Measurements from ENCODE around the gene TOP2A. TPM values are rescaled to one million over a fixed set of nuclear protein-coding genes. Genes with fewer than 3 reads are reported as not detected.

Gene TOP2A, protein sequence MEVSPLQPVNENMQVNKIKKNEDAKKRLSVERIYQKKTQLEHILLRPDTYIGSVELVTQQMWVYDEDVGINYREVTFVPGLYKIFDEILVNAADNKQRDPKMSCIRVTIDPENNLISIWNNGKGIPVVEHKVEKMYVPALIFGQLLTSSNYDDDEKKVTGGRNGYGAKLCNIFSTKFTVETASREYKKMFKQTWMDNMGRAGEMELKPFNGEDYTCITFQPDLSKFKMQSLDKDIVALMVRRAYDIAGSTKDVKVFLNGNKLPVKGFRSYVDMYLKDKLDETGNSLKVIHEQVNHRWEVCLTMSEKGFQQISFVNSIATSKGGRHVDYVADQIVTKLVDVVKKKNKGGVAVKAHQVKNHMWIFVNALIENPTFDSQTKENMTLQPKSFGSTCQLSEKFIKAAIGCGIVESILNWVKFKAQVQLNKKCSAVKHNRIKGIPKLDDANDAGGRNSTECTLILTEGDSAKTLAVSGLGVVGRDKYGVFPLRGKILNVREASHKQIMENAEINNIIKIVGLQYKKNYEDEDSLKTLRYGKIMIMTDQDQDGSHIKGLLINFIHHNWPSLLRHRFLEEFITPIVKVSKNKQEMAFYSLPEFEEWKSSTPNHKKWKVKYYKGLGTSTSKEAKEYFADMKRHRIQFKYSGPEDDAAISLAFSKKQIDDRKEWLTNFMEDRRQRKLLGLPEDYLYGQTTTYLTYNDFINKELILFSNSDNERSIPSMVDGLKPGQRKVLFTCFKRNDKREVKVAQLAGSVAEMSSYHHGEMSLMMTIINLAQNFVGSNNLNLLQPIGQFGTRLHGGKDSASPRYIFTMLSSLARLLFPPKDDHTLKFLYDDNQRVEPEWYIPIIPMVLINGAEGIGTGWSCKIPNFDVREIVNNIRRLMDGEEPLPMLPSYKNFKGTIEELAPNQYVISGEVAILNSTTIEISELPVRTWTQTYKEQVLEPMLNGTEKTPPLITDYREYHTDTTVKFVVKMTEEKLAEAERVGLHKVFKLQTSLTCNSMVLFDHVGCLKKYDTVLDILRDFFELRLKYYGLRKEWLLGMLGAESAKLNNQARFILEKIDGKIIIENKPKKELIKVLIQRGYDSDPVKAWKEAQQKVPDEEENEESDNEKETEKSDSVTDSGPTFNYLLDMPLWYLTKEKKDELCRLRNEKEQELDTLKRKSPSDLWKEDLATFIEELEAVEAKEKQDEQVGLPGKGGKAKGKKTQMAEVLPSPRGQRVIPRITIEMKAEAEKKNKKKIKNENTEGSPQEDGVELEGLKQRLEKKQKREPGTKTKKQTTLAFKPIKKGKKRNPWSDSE (N-terminal part only)
- polyA plus RNA-seq: under 1 TPM; 0.34 to 0.58 (median 0.40) TPM

DNA sequence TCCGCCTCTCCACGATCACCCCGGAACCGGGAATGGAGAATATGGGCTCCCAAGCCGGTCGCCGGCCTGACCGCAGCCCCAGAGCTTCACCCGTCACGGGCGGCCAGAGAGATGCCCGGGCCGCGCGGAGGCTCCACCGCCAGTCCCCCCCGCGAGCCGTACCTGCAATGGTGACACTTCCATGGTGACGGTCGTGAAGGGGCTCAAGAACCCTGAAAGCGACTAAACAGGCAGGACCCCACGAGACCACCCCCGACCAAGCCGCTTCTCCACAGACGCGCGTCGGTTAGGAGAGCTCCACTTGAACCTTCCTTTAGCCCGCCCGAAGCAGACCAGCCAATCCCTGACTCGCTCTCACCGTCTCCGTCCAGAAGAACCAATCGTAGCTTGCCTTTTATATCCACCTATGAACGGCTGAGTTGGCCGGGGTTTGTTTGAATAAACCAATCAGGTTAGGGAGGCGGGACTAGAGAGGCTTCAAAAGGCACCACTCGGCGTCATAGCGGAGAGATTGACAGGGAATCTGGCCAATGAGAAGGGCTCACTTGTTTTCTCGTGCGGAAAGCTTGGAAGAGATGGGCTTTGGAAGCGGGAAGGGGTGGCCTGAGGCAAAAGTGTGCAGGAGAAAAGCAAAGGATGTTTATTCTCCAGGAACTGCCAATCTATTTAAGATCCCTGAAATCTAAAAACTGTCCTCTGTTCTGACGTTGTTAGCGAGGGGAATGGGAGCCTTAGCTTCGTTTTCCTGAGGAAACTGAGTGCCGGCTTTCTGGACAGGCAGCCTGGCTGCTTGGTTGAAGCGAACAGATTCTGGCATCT, at the start of gene TOP2A:
TSS of gene TOP2A (minus strand) at position 288 of the 819 bp plus-strand sequence. CDS start at position 183, 105 bp downstream.
- H3K27ac ChIP-seq (ENCODE audit: low read depth, low read length): no peak within 1 kb of the TSS
- WGBS, 3 donors: 0 to 1% (median 0%) methylated on average over 49 of the region's 49 CpGs

DNA sequence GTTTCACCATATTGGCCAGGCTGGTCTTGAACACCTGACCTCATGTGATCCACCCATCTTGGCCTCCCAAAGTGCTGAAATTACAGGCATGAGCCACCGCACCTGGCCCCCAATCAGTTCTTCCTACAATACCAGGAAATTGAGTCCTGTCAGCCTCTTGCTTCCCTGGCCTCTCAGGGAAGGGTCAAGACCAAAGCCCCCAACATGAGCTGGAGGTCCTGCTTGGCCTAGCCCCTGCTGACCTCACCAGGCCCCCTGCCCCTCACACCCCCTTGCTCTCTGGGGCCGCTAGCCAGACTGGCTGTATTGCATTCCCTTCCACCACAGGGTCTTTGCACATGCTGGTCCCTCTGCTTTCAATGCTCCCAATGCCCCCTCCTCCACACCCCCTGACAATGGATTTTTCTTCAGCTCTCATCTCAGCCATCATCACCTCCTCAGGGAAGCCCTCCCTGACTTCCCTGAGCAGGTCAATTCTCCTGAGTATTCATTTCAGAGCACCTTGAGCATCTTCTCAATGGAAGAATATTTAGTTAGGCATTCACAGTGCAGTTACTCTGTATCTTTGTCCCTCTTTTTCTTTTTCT, 49.7 kb upstream of the TOP2A start:
- H3K27ac ChIP-seq (ENCODE audit: low read depth, low read length): no peak overlapping the region
- WGBS, 3 donors: 90 to 93% (median 92%) methylated on average over 2 of the region's 2 CpGs

DNA sequence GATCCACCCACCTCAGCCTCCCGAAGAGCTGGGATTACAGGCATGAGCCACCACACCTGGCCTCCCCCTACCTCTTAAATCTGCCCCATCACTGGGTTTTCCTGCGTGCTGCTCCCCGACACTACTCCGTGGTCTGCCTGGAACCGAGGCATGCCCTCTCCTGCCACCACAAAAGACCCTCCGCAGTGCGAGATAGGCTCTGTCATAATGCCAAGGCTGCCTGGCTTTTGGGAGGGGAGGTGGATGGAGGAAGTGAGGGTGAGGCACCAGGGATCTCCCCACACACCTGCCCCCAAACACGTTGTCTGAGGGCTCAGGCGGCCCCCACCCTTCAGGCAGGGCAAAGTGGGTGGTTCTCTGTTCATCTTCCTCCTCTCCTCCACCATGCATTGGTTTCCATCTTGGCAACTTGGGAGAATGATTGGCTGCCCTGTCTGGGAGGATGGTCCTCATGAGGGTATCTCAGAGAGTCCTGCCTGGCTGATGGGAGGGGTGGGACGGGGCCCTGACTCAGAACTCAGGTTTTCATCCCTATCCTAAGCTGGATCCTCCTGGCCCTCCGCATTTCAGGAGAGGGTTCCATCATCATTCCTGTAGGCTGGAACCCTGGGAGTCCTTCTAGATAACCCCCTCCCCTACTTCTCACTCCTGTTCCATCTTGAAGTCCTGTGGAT, 48.7 kb upstream of the TOP2A start:
- no peak overlapping the region for H3K27ac ChIP-seq (ENCODE audit: low read depth, low read length)
- 71 to 76% (median 73%) methylated on average over 11 of the region's 11 CpGs for WGBS, 3 donors

DNA sequence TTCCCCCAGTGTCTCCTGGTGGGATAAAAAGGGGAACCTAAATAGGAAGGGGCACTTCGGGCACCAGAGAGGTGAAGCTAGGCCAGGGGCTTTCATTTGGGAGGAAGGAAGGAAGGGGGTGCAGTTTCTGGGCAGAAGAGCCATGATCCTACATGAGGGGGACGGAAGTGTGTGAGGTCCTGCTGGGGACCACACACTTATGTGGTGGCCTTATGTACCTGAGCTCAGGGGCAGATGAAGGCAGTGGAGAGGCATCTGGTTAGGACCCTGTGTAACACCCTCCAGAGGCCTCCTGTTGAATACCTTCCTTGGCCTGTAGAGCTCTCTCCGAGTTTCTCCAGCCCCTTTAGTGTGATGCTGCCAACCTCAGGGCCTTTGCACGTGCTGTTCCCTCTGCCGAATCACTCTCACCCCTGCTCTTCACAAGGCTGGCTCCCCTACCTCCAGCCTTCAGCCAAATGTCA, 46.7 kb upstream of the TOP2A start:
- 77 to 84% (median 80%) methylated on average over 5 of the region's 5 CpGs for WGBS, 3 donors
- H3K27ac ChIP-seq (ENCODE audit: low read depth, low read length): no peak overlapping the region

DNA sequence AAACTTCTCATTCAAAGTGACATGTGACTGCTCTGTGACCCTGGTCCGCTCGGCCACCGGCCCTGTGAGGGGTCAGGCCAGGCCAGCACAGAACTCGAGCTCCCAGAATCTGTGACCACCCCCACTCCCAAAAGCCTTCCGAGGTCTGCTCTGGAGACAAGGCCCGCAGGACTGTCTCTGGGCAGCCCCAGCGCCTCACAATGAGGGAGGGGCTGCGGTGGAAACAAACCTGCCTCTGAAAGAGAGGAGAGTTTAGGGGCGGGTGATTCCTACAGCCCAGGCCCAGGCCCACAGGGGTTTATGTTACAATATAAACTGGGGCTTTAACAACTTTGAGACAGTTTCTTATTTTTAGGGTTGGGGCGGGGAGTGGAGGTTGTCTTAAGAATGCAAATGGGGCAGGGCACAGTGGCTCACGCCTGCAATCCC, 45.4 kb upstream of the TOP2A start:
- H3K27ac ChIP-seq (ENCODE audit: low read depth, low read length): no peak overlapping the region
- WGBS, 3 donors: 55 to 61% (median 56%) methylated on average over 11 of the region's 11 CpGs

DNA sequence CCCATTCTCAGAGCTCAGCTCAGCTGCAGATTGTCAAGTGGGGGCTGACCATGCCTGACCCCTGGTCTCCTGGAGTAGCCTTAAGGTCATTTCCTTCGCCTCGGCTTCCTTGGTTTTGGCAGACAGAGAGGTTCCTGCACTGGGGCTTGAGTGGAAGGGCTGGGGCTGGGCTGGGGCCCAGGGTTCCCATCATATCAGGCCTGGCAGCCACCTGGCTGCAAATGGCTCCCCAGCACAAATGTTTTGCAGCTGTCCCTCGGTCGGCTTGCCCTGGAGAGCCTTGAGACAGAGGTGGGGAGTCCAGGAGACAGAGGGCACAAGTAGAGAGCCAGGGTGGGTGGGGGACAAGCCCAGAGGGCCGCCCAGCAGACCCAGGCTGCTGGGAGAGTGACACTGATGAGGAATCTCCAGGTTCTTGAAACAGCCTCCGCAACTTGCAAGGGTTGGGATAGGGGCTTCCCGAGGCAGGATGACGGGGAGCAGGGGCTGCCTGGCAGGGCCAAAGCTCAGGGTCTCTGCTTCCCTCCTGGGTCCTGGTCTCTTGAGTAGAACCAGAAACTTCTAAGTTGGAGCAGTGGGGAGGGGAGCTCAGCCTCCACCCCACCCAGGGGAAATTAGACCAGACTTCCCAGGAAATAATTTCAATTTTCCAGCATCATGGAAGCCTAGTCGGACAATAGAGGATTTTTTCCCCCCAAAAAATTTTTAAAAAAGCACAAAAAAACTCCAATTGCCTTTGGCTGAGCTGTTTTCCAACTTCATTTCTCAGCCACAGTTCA, 44.8 kb upstream of the TOP2A start:
- 48 to 77% (median 59%) methylated on average over 9 of the region's 9 CpGs for WGBS, 3 donors
- no peak overlapping the region for H3K27ac ChIP-seq (ENCODE audit: low read depth, low read length)

DNA sequence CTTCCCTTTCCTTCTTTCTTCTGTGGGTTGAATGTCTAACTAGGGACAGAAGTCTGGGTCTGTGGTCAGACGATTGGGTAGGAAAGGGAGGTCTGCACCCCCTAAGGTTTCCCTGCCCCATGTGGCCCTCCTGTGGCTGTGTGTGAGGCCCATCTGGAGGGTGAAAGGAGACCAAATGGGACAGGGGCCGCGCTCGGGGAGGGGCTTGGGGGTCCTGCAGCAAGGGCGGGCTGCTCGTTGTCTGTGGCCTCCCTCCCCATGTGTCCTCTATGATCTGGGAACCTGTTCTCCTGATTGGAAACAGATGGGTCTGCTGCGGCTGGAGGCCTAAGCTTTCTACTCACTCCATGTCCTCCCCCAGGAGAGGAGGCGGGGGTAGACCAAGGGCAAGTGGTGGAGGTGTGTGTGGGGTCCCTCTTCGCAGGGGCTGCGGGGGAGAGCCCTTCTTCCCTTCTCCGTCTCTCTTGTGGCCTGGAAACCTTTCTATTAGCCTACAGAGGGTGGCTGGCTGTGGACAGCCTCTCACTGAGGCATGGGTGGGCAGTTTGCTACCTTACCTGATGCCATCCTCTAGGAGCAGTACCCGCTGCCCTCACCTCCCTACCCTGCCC, 44.1 kb upstream of the TOP2A start:
- H3K27ac ChIP-seq (ENCODE audit: low read depth, low read length): no peak overlapping the region
- 41 to 63% (median 56%) methylated on average over 12 of the region's 12 CpGs for WGBS, 3 donors

DNA sequence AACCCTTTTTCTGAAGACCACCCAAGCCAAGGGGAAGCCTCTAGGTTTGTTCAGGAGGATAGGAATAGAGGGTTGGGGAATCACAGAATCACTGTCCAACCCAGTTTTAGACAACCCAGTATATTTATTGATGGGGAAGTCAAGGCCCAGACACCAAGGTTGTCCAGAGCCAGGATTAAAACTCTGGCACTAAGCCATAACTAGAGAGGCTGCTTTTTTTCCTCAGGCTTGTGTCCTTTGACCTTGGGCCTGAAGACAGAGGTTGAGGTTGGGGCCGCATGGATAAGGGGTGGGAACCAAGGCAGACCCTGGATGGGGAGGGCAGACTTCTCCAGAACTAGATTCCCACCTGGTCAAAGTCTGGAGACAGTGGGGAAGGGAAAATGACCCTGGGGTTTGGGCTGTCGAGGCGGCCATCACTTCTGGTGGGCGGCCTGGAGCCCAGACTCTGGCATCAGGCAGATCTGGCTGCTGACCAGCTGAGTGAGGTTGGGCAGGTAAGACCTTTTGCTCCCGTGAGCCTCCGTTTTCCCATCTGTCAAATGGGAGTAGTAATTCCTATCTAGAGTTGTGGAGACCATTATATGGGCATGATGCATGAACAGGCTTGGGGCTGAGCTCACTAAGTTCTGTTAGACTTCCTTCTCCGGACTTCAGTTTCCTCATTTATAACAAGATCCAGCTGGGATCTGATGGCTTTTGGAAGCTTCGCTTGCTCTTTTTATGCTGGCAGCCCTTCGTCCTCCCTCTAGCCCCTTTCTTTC, 43.5 kb upstream of the TOP2A start:
- no peak overlapping the region for H3K27ac ChIP-seq (ENCODE audit: low read depth, low read length)
- 56 to 70% (median 60%) methylated on average over 9 of the region's 9 CpGs for WGBS, 3 donors

DNA sequence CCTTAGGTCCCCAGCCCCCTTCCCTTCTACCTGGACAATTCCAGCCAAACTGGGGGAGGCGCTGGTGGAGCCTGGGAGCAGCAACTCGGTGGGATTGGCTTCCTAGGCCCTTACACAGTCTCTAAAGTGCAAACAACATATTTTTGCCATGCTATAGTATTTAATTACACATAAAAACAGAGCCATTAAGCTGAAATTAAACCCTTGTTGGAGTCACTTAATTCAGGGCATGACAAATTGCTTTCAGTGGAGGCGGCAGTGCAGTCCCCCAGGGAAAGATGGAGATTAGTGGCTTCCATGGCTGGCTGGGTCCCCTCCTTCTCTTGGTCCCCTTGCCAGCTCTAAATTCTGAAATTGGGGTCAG, 42.9 kb upstream of the TOP2A start:
- H3K27ac ChIP-seq (ENCODE audit: low read depth, low read length): no peak overlapping the region
- WGBS, 3 donors: 59 to 85% (median 60%) methylated on average over 3 of the region's 3 CpGs

DNA sequence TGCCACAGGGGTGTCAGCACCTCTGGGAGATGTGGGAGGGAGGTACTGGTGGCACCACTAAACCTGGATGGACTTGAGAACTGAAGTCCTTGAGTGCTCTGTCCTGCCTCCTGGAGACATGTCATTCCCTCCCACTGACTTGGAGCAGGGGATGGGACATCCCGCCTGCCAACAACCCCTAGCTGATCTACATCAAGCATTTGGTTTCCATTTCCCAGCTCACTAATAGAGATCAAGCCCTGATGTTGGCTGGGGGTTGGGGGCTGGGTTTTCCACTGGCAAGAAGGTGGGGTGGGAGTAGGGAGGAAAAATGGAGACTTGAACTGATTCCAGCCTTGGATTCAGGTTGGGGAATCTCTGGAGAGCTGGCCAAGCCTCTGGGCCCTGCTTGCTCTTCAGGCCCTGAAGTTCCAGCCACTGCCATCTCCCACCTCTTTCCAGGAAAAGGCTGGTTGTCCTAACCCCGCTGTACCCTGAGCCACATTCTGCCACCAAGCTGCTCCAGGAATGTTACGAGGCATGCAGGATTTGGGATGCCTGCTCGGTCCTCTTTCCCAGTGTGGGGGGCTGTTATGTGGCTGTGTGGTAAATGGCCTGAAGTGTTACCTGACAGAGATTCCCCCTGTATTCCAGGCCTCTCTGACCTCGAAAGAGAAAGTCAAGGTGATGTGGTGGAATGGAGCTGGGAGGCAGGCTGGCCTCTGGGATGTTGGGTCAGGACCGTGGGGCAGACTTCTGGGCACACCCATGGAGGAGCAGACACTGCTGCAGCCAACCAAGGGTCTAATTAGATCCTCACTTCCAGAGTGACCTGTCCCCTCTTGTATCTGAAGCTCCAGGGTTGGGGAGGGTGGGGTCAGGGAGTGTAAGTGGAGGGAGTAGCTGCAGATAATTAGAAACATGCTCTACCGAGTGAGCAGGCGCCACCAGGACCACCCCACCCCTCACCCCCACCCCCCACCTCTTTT, 42.2 kb upstream of the TOP2A start:
- H3K27ac ChIP-seq (ENCODE audit: low read depth, low read length): no peak overlapping the region

DNA sequence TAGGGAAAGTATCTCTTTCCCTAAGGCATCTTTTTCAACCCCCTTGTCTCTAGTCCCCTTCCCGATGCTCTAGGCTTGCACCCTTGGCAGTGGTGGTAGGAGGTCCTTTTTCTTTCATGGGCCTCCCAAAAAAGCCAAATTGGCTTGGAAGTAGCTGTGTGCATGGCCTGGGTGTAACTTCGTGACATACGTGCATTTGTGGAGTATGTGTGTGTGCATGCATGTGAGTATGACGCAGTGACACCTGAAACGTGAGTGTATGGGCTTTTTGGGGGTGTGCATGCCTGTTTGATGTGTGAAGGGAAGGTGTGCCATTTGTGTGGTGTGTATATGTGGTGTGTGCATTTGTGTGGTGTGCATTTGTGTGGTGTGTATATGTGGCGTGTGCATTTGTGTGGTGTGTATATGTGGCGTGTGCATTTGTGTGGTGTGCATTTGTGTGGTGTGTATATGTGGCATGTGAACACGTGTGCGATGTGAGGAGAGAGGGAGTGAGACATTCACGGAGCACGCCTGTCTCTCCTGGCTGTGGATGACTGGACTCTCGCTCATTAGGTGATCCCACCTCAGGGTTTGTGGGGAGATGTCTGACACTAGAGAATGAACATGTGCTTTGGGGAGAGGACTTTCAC, 41.3 kb upstream of the TOP2A start:
- 80 to 85% (median 84%) methylated on average over 12 of the region's 12 CpGs for WGBS, 3 donors

More for the DNA sequence above, 42.2 kb upstream of the TOP2A start:
- WGBS, 3 donors: 63 to 74% (median 63%) methylated on average over 8 of the region's 8 CpGs

DNA sequence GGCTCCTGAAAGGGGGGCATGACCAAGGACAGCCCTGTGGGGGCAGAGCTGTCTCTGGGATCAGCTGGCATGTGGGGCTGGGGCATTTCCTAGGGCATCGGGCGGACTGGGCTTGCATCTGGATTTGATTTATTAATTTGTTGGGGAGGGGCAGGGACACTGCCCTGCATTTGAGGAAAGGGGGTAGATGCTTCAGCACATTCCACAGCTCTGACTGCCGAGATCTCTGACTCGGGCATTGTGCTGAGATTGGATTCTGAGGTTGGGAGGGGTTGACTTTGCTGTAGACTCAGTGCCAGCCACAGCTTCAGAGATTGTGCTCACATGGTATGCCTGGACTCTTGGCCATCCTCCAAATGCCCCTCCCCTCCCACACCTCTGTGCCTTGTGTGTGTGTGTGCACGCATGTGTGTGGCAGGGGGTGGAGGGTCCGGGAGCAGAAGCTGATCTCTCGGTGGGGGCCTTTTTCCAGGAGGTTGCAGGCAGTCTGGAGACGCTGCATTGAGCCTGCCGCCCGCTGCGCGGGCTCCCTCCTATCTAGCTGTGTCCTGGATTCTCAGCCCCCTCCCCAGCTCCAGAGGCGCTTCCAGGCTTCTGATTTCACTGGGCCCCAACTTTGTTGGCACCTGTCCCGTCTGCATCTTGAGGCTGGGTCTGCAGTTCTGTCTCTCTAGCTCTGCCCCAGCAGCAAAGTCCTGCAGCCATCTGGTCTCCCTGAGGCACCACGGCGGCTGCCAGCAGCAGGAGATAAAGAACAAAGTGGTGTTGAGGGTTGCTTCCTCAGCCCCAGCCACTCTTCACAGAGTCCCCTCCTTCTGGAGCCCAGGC, 40.5 kb upstream of the TOP2A start:
- 22 to 57% (median 50%) methylated on average over 16 of the region's 16 CpGs for WGBS, 3 donors
- no peak overlapping the region for H3K27ac ChIP-seq (ENCODE audit: low read depth, low read length)

More for the DNA sequence above, 41.3 kb upstream of the TOP2A start:
- H3K27ac ChIP-seq (ENCODE audit: low read depth, low read length): no peak overlapping the region

DNA sequence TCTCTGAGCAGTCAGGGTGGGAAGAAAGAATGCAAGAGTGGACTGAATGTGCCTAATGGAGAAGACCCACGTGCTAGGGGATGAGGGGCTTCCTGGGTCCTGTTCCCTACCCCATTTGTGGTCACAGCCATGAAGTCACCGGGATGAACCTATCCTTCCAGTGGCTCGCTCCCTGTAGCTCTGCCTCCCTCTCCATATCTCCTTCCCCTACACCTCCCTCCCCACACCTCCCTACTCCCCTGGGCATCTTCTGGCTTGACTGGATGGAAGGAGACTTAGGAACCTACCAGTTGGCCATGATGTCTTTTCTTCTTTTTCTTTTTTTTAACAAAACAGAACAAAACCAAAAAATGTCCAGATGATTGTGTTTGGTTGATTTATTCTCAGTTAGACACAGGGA, 39.7 kb upstream of the TOP2A start:
- H3K27ac ChIP-seq (ENCODE audit: low read depth, low read length): no peak overlapping the region
- WGBS, 3 donors: 77 to 83% (median 80%) methylated on average over 3 of the region's 3 CpGs

Measured in adipose tissue (tissue), 3 donors.